GM12875 (cell line): ENCODE results near the gene SYS1.

ENCODE experiments used
- H3K4me3 ChIP-seq: one replicate; pipeline ENCODE4 v1.5.1; 2011; ENCODE audit warnings: low read depth, low read length, control low read depth
- TF ChIP-seq, protein P1 (sequence below): IDR thresholded peaks from 2 replicates; pipeline ENCODE4 v1.5.1; 2011; ENCODE audit warnings: low read depth, mild to moderate bottlenecking, control low read depth, inconsistent platforms, low read length, moderate library complexity, borderline replicate concordance; ENCODE audit not compliant: insufficient read depth

Gene SYS1

DNA sequence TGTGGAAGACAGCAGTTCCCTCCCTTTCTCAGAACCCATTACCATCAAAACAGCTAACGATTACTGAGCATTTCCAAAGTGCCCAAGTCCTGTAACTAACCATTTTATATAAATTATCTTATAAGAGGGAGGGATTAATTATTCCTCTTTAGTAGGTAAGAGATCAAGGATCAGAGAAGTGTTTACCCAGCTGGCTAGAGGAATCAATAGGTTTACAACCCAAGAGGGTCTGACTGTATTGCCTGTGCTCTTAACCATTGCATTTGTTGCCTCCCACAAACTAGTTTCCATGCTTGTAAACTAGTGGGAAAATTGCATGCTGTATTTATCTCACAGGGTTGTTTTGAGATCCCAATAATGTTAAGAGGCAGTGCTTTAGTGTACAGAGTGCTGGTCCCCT, 41.5 kb downstream of the SYS1 start:
- TF ChIP-seq, protein P1, sequence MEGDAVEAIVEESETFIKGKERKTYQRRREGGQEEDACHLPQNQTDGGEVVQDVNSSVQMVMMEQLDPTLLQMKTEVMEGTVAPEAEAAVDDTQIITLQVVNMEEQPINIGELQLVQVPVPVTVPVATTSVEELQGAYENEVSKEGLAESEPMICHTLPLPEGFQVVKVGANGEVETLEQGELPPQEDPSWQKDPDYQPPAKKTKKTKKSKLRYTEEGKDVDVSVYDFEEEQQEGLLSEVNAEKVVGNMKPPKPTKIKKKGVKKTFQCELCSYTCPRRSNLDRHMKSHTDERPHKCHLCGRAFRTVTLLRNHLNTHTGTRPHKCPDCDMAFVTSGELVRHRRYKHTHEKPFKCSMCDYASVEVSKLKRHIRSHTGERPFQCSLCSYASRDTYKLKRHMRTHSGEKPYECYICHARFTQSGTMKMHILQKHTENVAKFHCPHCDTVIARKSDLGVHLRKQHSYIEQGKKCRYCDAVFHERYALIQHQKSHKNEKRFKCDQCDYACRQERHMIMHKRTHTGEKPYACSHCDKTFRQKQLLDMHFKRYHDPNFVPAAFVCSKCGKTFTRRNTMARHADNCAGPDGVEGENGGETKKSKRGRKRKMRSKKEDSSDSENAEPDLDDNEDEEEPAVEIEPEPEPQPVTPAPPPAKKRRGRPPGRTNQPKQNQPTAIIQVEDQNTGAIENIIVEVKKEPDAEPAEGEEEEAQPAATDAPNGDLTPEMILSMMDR: no peak
- H3K4me3 ChIP-seq: no peak overlapping the region

DNA sequence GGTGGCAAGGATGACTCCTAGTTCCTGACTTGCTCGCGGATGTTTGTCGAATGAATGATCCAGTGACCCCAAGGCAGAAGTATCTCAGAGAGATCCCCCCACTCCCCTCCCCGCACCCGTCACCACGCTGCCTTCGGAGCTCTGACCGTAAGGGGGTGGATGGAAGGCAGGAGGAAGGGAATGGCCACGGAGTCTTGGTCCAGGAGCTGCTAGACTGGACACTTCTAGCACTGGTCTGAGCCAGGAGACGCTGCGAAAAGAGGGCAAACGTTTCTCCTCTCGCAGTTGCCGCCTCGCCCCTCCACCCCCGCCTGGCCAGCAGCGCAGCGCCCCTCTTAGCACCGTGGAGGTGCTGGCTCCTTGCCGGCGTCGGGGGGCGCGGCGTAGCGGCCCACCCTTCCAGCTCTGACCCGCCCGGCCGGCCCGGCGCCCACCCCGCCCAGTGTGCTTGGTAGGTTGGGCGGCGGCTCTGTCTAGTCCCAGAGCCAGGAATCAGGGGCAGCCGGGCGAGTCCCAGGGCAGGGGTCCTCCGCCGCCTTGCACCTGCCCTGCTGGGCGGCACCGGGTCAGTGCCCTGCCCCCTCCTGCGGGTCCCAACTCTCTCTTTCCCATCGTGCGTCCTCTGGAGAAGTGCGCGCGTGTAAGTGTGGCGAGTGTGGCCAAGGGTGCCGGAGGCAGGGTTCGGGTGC, 42.8 kb downstream of the SYS1 start:
- TF ChIP-seq, protein P1: no peak
- H3K4me3 ChIP-seq: no peak overlapping the region

GRCh38 chr20:45406260-45407066, 43.5 kb downstream of the SYS1 start:
- no peak overlapping the region for H3K4me3 ChIP-seq
- TF ChIP-seq, protein P1: no peak

- no peak overlapping the region for H3K4me3 ChIP-seq
Measured at GRCh38 chr20:45407067-45407745, 44.2 kb downstream of the SYS1 start.

DNA sequence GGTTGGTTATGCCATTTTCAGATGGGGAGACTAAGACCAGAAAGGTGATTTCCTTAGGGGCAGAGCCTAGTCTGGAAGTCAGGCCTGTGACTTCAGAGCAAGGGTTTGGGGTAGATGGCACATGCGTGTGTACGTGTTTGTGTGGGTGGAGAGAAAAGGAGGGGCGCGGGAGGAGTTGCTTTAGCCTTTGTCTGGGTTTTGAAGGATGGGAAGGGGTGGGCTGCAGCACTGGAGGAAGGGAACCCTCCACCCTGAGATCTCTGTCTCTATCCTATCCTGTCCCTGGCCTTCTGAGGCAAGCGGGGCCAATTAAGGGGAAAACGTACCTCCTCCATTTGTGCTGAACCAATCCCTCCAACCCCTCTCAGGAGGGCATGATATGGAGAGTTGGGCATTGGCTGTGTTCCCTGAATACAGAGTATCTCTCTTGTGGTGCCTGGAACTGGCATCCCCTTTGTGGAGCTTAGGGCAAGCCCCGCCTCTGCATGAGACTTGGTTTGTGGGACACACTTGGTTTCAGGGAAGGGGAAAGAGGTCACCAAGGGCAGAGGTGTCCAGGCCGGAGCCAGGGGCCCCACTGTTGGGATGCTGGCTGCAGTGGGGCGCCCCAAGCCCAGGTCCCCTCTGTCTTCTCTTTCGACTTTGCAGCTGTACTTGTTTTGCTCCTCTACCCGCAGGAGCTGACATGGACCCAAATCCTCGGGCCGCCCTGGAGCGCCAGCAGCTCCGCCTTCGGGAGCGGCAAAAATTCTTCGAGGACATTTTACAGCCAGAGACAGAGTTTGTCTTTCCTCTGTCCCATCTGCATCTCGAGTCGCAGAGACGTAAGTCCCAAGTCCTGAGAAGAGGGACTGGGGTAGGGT, 45.1 kb downstream of the SYS1 start, which contains the start of gene DBNDD2:
Gene DBNDD2, plus strand, starts transcription at position 507 of the 863 bp plus-strand sequence. Its CDS starts 179 bp downstream, at position 686.
- TF ChIP-seq, protein P1: no peak
- no peak within 1 kb of the TSS for H3K4me3 ChIP-seq

More at GRCh38 chr20:45407067-45407745, 44.2 kb downstream of the SYS1 start:
- TF ChIP-seq, protein P1: no peak

GRCh38 chr20:45408646-45409213, 45.8 kb downstream of the SYS1 start:
- no peak overlapping the region for H3K4me3 ChIP-seq
- TF ChIP-seq, protein P1: no peak
